K562 (cell line): ENCODE data around the gene B3GALT4. TPM values are rescaled to one million over a fixed set of nuclear protein-coding genes. Genes with fewer than 3 reads are reported as not detected.

Source experiments
- ATAC-seq: fragments of 200-7000 bp; cut with Tn5 transposase; 3 replicates; pipeline ENCODE4 v1.9.1; 2020; ENCODE audit warnings: moderate library complexity
- BruUV-seq: library from RNA; stranded (reverse); fragments of 400-500 nt; replicated peaks from 2 replicates; lab custom pipeline; 2021; lab: Mats Ljungman, UMichigan
- CTCF ChIA-PET: fragments of 300-600 bp; formaldehyde crosslinking; extraction: SDS; loops from one replicate; lab custom pipeline; 2021; ENCODE audit warnings: low intra/inter-chr PET ratio; lab: Yijun Ruan, JAX
- POLR2A ChIA-PET: fragments of 300-600, 350-650 bp; sonication (Branson Sonifier 250); formaldehyde crosslinking; extraction: SDS; loops from one replicate; lab custom pipeline; 2021; ENCODE audit warnings: antibody characterized with exemption, inconsistent platforms; lab: Yijun Ruan, JAX
- DNase-seq, 4 experiments: peaks; one replicate each; pipeline versions ENCODE4 v3.0.0 to v3.0.0-alpha.2; 2011 to 2018; ENCODE audit warnings: low spot score in 3 of 4, mixed read lengths in 3 of 4; ENCODE audit errors: extremely low read depth in 1 of 4
- FAIRE-seq: peaks from 2 replicates; lab custom pipeline; 2011; peaks lifted over from hg19 to GRCh38; lab: Jason Lieb, UNC
- H2AFZ ChIP-seq: 2 replicates; pipeline ENCODE4 v1.6.0; 2011; ENCODE audit warnings: low read depth, low read length, control low read depth, inconsistent platforms
- H3K27ac ChIP-seq: fragments of 200-600 bp; 3 replicates; pipeline ENCODE4 v1.8.0; 2011; ENCODE audit warnings: low read depth, mild to moderate bottlenecking, control low read depth, inconsistent platforms, low read length, moderate library complexity, mixed read lengths; ENCODE audit errors: extremely low read depth
- H3K27me3 ChIP-seq, 2 experiments: fragments of 300-600 bp in 1 of 2; 2 replicates in 1 of 2; 3 replicates in 1 of 2; pipeline versions ENCODE4 v1.6.0 to v1.8.0; 2011; ENCODE audit warnings: inconsistent platforms in 2 of 2, low read length in 2 of 2, mild to moderate bottlenecking in 1 of 2, mixed read lengths in 1 of 2, moderate library complexity in 1 of 2; ENCODE audit not compliant: control insufficient read depth in 2 of 2, insufficient read depth in 2 of 2
- H3K36me3 ChIP-seq: fragments of 300-600 bp; 3 replicates; pipeline ENCODE4 v1.8.0; 2011; ENCODE audit warnings: mild to moderate bottlenecking, low read length, inconsistent platforms; ENCODE audit not compliant: control insufficient read depth, insufficient read depth
- H3K4me1 ChIP-seq, 2 experiments: fragments of 200-600 bp in 1 of 2; replicated peaks in 1 of 2; 2 replicates in 1 of 2; 3 replicates in 1 of 2; pipeline versions ENCODE4 v1.5.1 to v1.8.0; 2011; ENCODE audit warnings: inconsistent platforms in 2 of 2, low read length in 2 of 2, mild to moderate bottlenecking in 1 of 2, mixed read lengths in 1 of 2, moderate library complexity in 1 of 2; ENCODE audit not compliant: control insufficient read depth in 2 of 2, insufficient read depth in 2 of 2
- H3K4me2 ChIP-seq: 2 replicates; pipeline ENCODE4 v1.6.1; 2011; ENCODE audit warnings: low read length, control low read depth, inconsistent platforms, mixed read lengths; ENCODE audit not compliant: insufficient read depth
- H3K4me3 ChIP-seq: fragments of 200-600 bp; sonication (generic), shearing (Covaris generic); 2 replicates; pipeline ENCODE4 v1.5.1; 2016; ENCODE audit warnings: control low read depth, inconsistent platforms
- H3K79me2 ChIP-seq: fragments of 200-600 bp; 3 replicates; pipeline ENCODE4 v1.8.0; 2011; ENCODE audit warnings: low read length, inconsistent platforms; ENCODE audit not compliant: control insufficient read depth, insufficient read depth
- H3K9ac ChIP-seq, 2 experiments: 2 replicates each; pipeline versions ENCODE4 v1.6.0 to v1.6.1; 2011; ENCODE audit warnings: low read depth in 2 of 2, low read length in 2 of 2, control low read depth in 1 of 2, inconsistent platforms in 1 of 2, mild to moderate bottlenecking in 1 of 2, mixed read lengths in 1 of 2; ENCODE audit not compliant: insufficient read depth in 1 of 2
- H3K9me1 ChIP-seq: one replicate; pipeline ENCODE4 v1.6.0; 2011; ENCODE audit warnings: inconsistent platforms, mild to moderate bottlenecking, low read length, moderate library complexity; ENCODE audit not compliant: control insufficient read depth, insufficient read depth
- H3K9me3 ChIP-seq: replicated peaks from 2 replicates; pipeline ENCODE4 v1.5.1; 2011; ENCODE audit warnings: low read depth, low read length, inconsistent platforms; ENCODE audit not compliant: control insufficient read depth, insufficient read depth
- H4K20me1 ChIP-seq: replicated peaks from 2 replicates; pipeline ENCODE4 v1.6.1; 2011; ENCODE audit warnings: low read length, inconsistent platforms, mixed read lengths; ENCODE audit not compliant: control insufficient read depth, insufficient read depth
- CHD1 ChIP-seq: fragments of 200-600 bp; sonication (generic); IDR thresholded peaks from one replicate; pipeline ENCODE4 v1.6.1; 2012; ENCODE audit warnings: mild to moderate bottlenecking, moderate library complexity, low read length, inconsistent platforms
- RBBP5 ChIP-seq: fragments of 200-600 bp; sonication (generic); IDR thresholded peaks from 2 replicates; pipeline ENCODE4 v1.6.1; 2012; ENCODE audit warnings: borderline replicate concordance, mild to moderate bottlenecking, low read length, control low read depth, inconsistent platforms; ENCODE audit not compliant: insufficient read depth, poor library complexity, severe bottlenecking
- WGBS: fragments of 100-300 bp; shearing (Covaris generic); methylation state at CpG from one replicate; pipeline ENCODE4 v1.1.6; 2016; ENCODE audit warnings: low coverage, mixed read lengths; ENCODE audit not compliant: insufficient coverage; ENCODE audit errors: missing lambda C conversion rate; 5-methylcytosine and 5-hydroxymethylcytosine counted together
- in situ Hi-C: fragments of 300-500 bp; cut with MboI; formaldehyde crosslinking; loops from 4 replicates; pipeline ENCODE4 v1.15.0; 2018; ENCODE audit warnings: inconsistent platforms, mixed read lengths
- intact Hi-C: fragments of 100-400 bp; cut with micrococcal nuclease; formaldehyde crosslinking; loops from 2 replicates; pipeline ENCODE4 v1.14.2; 2022
- polyA plus RNA-seq, 8 experiments: library from polyadenylated mRNA; depleted of rRNA in 4 of 8; stranded (reverse) in 5 of 8; unstranded in 3 of 8; fragments of >200 nt; fragmentation: Nextera tagmentation in 2 of 8; fragmentation: Illumina TruSeq in 1 of 8; extraction: Ambion mirVana in 2 of 8; extraction: Trizol in 1 of 8; gene quantifications; 2 replicates each; pipeline versions ENCODE4 v1.2.1 to v1.2.3, GENCODE V29; 2011 to 2014; ENCODE audit warnings: inconsistent platforms in 1 of 8, missing spikeins in 1 of 8
- total RNA-seq, 7 experiments: library from RNA; depleted of rRNA in 6 of 7; stranded (reverse); fragments of >200 nt in 6 of 7; fragmentation: Illumina TruSeq in 2 of 7; extraction: Trizol in 2 of 7; gene quantifications; 2 replicates each; pipeline versions ENCODE4 v1.2.1 to v1.2.3, GENCODE V29; 2011 to 2021; ENCODE audit warnings: low replicate concordance in 1 of 7
- TF ChIP-seq, protein P1 (sequence below): fragments of 250-450 bp; sonication (Bioruptor Pico); IDR thresholded peaks from 2 replicates; pipeline ENCODE4 v1.4.0; 2020

The B3GALT4 gene
- total and polyA plus RNA-seq, 9 of the 15 experiments (the other 6 are each of a cell fraction or from before 2014, with no cell fraction given) = 0.11 to 1.3 (median 0.53) TPM; not detected in 1

DNA sequence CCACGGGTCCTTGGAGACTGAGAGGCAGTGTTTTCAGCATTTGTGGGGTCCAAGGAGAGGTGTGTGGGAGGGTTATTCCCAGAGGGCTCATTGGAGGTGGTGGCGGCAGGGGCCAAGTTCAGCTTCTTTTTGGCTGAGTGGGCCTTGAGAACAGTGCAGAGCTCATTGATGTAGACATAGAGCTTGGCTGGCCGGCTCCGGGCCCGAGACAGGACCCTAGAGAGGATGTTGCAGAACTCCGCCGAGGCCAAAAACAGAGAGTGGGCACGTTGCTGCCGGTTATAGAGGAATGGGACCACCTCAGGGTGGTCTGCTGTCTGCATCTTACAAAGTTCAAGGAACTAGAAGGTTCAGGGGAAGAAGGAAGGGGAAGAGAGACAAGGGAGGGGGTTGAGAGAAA lies 44.3 kb downstream of the B3GALT4 start:
- Histone ChIP-seq H3K4me1 (peaks cover 49 to 59% of the 10 kb centered on the region in 2 experiments), H3K79me2 (peaks cover 52% of the 10 kb centered on the region), H3K4me2 (peak overlapping the region; percentile 88), H3K27me3 (no peaks in the 10 kb centered on the region), H2AFZ (no peak overlapping the region), H3K36me3 (peaks cover 39% of the 10 kb centered on the region), H3K4me3 (peak overlapping the region; percentile 64), H3K9me3 (no peaks in the 10 kb centered on the region), H4K20me1 (0 out of 2 replicates have a peak, but pooled peaks cover 3% of the 10 kb centered on the region), H3K9ac (peak overlapping the region; percentile 87 to 95; a peak in 3 of 4 replicates), H3K27ac (peak overlapping the region; percentile 89; the same call in 2 of the 3 replicates), H3K9me1 (peaks cover 3% of the 10 kb centered on the region)
- ChIA-PET CTCF (no interaction called here), POLR2A (interaction anchor here (0.5 to 1.2 kb wide), 6 partner anchors 22 to 1262 kb away, joined by 3 to 6 read pairs (median 3); no protein-coding TSS in a partner anchor)
- WGBS = 72% methylated on average over 8 of the region's 9 CpGs
- no TSS peak for BruUV-seq
- no peak for ATAC-seq
- DNase-seq = no peak
- in situ Hi-C loops = no loop called here
- no peak for FAIRE-seq
- TF ChIP-seq, protein P1, sequence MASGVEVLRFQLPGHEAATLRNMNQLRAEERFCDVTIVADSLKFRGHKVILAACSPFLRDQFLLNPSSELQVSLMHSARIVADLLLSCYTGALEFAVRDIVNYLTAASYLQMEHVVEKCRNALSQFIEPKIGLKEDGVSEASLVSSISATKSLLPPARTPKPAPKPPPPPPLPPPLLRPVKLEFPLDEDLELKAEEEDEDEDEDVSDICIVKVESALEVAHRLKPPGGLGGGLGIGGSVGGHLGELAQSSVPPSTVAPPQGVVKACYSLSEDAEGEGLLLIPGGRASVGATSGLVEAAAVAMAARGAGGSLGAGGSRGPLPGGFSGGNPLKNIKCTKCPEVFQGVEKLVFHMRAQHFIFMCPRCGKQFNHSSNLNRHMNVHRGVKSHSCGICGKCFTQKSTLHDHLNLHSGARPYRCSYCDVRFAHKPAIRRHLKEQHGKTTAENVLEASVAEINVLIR (CRISPR knock-in tag) = no peak
- peak; percentile 41 for TF ChIP-seq RBBP5
- peak; percentile 3 for TF ChIP-seq CHD1
- intact Hi-C loops = no loop called here
